PC-3 (cell line): Measurements from ENCODE around the gene RPS6KA2.

Experiments used
- CTCF ChIP-seq: fragments of 300-600 bp; sonication (generic); conservative IDR thresholded peaks from 2 replicates; pipeline ENCODE4 v1.5.1; 2017; ENCODE audit warnings: antibody characterized with exemption, low read depth, mild to moderate bottlenecking, low read length
- EZH2phosphoT487 ChIP-seq: fragments of 300-600 bp; sonication (generic); IDR thresholded peaks from 2 replicates; pipeline ENCODE4 v1.6.1; 2018; ENCODE audit warnings: mild to moderate bottlenecking, antibody characterized with exemption, low read length, borderline replicate concordance

GRCh38 chr6:166586424-166587156 is 40.5 kb downstream of the RPS6KA2 start, which contains the start of gene RAMACL:
- TF ChIP-seq CTCF, result no peak
- TF ChIP-seq EZH2phosphoT487, result no peak
